ENCODE data around the gene TMEM170B.

Gene TMEM170B

DNA sequence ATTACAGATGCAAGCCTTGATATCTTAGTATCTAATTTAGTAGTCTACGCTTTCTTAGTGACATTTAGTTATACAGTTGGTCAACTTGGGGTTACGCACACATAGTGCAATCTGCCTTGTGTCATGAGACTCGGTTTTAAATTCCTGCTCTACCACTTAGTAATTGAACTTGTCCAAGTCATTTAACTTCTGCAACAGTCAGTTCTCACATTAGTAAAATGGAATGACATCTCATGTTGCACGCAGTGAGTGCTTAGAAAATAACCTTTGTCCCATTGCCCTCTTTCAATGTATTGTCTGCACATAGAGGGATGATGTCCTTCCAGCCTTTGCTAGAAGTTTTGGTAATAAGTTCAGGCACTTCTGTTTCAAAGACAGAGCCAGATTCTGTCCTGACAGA, 48.6 kb downstream of the TMEM170B start:
- no peak for DNase-seq (ENCODE audit: low spot score)

DNA sequence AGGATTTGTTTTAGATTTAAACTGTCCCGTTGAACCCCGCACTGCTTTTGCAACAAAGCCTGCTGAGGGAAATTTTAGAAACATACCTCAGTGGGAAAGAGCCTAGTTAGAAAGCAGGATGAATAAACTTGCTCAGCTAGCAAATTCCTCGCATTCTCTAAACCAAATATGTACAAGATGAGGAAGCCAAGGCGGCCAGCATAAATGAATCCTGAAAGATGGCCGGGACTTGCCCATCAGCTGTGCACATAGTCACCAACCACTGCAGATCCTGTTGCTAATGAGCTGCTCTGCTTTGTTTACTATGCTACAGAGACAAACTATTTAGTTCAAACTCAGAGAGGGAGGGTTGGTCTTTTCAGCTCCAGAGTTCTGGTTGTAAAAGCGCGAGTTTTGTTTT, 49.0 kb downstream of the TMEM170B start:
- peak; percentile 75 for DNase-seq (ENCODE audit: low spot score)

DNA sequence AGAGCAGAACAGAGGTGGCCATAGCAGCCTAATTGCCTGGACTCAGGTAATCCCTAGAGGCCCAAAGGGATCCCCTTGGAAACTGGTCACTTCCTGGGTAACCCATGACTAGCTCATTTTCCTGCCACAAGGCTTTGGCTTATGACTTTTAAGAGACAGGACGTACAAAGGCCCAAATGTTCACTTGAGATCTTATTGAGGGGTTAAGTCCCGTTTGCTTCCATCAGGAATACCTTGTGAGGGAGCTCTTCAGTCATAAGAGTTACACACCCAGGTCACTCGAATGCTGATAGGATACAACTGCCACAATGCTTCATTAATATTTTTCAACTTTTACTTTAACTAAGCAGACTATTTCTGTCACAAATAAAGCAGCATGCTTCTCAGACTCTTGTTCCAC, 51.7 kb downstream of the TMEM170B start:
- no peak for DNase-seq (ENCODE audit: low spot score)

DNA sequence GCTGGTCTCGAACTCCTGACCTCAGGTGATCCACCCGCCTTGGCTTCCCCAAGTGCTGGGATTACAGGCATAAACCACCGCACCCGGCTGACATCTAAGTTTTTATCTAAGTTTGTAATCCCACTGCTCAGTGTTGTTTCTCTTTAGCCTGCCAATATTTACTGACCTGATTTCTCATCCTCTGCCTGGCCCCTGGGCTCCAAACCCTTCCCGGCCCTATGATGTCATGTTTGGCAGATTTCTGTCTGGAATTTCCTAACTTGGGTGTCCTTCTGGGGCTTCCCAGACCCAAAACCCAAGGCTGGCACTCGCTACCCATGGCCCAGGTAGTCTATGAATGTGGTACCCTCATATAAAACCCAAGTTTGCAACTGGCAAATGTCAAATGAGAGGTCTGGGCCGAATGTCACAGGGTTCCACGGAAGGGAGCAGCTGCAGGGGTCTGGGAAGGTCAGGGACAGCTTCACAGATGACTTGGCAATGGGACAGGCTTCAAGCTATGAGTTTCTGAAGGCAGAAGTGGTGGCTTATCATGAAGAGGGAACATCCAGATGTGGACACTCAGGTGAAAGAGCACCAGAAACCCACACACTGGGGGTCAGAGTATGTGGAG, 54.9 kb downstream of the TMEM170B start:
- no peak for DNase-seq (ENCODE audit: low spot score)

DNA sequence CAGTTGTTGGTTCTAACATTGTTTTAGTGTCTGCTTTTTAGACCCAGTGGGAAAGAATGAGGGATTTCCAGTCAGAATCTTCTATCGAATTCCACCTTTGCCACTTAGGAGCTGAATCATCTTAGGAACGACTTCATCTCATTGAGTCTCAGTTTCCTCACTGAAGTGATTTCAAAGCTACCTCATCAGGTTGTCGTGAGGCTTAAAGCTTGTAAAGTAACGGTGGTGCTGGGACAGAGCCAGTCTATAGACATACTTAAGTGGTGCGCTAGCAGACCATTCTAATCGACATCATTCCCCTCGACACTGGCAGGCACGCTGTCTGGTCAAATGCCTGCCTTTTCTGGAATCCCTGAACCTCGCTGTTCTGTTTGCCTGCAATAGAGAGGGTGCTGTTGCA, 55.5 kb downstream of the TMEM170B start:
- no peak for DNase-seq (ENCODE audit: low spot score)

DNA sequence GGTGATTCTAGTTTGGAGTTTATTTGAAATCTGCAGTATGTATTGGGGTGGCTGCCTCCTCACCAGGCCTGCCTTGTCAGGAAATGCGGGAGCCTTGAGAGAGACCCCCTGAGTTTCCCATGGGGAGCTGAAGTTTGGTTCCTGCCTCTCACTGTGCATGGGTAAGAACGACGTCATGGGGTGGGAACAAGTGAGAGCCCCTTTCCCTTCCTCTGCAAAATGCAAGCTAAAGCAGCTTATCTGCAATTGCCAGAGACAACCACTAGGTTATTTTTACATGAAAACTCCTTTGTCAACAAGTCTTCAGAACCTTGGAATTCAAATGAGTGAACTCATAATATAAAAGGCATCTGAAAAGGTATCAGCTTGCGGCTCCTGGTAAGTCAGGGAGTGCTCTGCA, 58.4 kb downstream of the TMEM170B start:
- DNase-seq (ENCODE audit: low spot score) = no peak

DNA sequence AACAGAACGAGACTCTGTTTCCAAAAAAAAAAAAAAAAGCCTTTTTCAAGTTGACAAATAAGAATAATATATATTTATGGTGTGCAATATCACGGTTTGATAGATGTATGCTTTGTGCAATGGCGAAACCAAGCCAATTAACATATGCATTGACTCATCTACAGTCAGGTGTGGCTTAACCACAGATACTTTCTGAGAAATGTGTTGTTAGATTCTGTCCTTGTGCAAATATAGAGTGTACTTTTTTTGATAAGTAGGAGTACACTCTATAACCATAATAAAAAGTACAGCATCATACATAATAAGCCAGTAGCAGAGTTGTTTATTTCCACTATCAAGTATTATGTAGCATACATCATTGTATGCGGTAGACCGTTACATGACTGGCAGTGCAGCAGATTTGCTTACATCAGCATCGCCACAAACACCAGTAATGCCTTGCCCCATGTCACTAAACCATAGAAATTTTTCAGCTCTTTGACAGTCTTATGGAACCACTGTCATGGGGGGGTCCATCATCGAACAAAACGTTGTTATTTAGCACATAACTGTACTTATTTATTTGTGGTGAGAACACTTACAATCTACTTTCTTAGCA, 59.2 kb downstream of the TMEM170B start:
- no peak for DNase-seq (ENCODE audit: low spot score)

DNA sequence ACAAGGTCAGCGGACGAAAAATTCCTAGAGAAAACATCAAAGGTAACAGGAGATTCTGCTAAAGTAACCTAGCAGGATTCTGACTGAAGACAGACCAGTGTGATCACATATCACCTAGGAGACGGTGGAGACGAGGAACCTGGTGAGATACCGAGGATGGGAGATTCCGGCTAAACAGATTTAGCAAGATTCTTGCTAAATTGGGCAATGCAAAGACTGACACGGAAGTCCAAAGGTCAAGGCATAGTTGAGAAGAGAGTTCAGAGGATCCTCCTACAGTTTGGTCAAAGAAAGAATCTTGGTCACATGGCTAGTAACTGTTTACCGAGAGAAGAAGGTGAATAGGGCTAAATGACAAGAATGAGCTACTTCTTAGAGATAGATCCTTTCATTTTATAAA, 61.1 kb downstream of the TMEM170B start:
- DNase-seq (ENCODE audit: low spot score) = no peak

DNA sequence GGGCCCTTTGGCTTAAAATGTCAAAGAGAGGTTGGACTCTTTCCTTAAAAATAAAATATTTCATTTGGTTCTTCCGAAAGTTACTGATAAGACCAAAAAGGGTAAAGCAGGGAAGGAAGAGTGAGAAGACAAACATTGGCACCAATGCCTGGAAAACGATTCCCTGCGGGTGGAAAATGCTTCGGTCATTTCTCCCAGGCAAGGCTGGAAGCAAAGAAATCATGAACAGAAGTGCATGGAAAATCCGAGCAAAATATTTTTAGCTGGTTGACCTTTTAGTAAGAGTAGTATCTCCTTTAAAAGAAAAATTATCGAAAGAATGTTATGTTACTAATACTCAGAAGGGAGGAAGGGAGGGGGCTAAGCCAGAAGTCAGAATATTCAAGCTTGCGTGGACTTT, 62.7 kb downstream of the TMEM170B start:
- DNase-seq (ENCODE audit: low spot score) = no peak

DNA sequence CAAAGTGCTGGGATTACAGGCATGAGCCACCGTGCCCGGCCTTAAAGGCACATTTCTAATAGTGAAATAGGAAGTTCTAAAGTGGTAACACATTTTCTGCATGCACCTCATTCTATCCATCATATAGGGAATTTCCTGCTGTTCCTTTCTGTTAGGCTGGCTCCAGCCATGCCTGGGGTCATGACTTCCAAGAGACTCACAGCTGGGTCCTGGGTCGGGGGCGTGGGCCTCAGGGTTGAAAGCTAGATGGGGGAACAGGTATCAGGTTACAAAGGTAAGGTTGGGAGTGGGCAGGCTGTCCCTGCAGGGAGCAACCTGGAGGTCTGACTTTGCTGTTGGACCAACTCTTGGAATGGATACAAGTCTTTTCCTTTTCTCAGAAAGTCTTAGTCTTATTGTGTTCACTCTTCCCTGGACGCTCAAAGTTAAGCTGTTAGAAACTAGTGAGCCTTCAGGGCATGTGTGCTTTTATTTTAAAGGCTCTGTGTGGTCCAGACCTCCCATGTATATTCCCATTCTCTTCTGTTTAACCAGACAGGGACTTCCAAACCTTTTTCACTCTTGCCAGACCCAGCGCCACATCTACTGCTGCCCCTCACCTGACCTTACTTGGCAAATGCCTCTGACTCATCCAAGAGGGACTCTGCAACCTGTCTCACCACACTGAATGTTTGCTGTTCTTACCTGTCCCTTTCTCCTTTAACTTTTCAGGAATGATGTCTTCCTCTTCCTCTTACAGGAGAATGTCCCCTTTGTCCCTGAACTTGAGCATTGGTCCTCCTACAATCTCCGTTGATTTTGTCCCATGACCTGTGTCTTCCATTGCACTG, 64.4 kb downstream of the TMEM170B start:
- no peak for DNase-seq (ENCODE audit: low spot score)

DNA sequence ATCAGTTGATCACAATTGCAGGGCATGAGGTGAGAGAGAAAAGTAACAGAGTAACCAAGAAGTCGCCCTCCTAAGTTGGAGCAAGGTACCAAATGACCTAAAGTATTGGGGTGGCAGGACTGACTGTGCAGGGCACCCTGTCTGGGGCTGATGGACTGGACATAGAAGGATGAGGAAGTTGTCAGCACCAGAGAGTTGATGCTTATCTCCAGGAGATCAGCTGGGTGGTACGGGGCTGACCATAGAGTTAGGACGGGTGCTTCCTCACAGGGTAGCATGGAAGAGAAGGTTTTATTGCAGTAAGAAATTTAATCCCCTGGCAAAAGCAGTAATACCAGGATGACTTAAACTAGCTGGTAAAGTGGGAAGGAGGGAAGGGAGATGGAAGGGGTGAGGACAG, 66.7 kb downstream of the TMEM170B start:
- DNase-seq (ENCODE audit: low spot score) = no peak

DNA sequence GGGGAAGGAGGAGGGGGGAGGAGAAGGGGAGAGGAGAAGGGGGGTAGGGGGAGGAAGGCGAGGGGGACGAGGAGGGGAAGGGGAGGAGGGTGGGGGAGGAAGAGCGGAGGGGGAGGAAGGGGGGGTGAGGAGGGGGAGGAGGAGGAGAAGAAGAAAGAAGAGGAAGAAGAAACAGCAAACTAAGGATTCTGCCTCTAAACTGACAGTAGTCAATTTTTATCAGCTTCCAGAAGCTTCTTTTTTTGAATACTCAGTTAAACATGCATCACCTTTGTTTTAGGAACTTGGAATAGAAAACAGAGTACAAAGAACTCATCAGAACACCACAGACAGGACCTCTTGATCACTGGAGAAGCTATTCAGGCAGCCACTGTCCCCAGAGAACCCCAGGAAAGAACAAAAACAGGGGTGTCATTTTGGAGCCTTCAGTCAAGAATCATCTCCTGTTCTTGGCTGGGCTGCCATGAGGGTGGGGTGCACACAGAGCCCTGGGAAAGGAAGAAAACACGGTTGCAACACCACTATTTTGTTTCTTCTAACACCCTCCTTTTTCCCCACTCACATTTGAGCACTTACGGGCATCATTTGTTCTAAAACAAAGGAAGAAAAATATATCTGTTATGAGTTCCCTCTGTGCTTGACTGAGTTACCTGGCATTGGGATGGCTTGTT, 67.4 kb downstream of the TMEM170B start:
- no peak for DNase-seq (ENCODE audit: low spot score)

DNA sequence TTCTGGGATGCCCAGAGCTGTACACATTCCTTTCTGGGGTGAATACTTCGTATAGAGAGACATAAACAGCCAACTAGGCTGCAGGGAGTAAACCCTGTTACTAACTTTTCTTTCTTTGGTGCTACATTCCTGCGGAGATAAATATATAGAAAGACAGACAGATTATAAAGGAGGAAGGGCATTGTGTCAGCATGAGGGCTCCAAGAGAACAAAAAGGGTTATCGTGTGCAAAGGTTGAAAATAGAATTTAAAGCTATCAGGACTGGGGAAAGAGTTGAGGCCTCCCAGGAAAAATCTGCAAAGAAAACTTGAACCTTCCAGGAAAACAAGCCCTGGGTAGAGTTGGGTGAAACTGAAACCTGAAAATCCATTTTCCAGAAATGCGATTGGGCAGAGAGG, 68.0 kb downstream of the TMEM170B start:
- DNase-seq (ENCODE audit: low spot score) = no peak

DNA sequence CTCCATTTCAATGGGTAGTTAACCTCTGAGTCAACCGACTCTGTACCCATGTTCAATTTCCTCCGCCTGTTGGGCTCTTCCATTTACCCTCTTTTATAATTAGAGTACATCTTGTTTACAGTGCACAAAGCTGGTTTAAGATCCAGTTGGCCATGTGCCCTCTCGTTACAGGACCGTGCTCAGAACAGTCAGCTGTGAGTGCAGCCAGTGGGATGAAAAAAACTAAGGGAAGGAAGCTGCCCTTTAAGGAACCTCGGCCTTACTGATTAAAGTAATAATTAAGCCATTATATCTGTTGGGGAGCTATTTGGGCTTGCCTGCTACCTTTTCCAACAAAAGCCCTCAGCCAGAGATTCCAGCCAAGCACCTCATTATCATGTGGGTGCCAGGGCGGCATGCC, 68.8 kb downstream of the TMEM170B start:
- no peak for DNase-seq (ENCODE audit: low spot score)

DNA sequence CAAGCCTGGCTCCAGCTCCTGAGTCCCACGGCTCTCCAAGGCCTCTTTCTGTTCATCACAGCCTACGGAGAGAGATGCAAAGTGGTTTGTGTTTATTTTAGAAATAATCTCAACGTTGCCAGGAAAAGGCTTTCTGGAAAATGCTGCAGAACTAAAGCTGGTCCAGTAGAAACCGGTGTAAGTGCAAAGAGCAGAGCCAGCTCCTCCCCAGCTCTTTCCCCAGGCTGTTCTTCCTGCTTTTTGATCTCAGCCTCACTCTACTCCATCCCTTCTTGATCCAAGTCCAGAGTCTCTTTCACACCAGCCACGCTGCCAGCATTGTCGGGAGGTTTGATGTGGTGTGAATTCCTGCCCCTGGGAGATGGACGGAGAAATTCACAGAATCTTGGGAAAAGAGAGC, 69.8 kb downstream of the TMEM170B start:
- DNase-seq (ENCODE audit: low spot score) = no peak

DNA sequence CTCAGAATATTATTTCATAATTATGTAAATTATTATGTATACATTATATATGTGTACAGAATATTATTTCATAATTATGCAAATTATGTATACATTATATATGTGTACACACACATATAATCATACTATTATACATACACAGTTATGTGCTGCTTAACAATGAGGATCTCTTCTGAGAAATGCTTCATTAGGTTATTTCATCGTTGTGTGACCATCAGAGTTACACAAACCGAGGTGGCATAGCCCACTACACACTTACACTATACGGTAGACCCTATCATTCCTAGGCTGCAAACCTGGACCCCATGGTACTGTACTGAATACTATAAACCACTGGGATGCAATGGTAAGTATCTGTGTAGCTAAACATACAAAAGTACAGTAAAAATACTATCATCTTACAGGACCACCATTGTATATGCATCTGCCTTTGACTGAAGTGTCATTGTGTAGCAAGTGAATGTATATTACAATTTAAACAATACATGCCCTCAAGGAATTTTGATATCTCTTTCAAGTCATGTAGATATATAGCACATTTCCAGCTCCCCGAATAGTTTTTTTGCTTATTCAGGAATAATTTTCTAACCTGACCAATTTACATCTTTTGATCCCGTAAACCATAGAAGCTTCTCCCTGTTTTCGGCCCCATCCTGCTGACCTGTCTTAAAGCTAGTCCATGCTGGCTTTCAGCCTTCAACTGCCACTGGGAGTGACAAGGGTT, 71.2 kb downstream of the TMEM170B start:
- DNase-seq (ENCODE audit: low spot score) = no peak

DNA sequence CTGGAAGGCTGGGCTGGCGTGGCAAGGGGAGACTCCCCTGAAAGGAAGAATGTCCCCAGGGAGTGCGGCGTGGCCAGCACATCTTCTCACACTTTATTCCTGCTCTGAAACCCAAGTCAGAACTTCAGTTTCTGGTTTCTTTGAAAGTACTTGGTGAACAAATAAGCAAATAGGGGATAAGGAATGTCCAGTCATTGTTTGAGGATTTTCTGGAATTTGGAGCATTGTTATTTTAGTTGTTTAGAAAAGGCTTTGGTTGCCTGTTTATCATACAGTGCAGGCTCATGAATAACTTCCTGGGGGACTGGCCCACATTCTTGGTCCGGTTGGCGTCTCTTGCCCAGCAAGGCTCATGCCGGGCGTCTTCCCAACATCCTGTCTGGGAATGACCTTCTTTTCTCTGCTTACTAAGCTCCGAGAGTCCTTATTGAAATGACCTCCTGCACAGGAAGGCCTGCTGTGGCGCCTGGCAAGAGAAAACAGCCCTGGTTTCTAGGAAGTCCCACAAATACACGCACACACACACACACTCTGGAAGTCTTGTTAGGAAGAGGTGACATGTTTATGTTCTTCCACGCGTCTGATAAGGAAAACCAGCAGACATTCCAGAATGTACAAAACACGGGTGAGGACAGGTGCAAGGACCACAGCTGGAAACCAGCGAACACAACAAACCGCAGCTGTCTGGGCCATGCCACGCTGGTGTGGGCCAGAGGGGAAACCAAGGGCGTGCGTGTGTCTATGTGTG, 71.9 kb downstream of the TMEM170B start:
- DNase-seq (ENCODE audit: low spot score) = peak; percentile 75

DNA sequence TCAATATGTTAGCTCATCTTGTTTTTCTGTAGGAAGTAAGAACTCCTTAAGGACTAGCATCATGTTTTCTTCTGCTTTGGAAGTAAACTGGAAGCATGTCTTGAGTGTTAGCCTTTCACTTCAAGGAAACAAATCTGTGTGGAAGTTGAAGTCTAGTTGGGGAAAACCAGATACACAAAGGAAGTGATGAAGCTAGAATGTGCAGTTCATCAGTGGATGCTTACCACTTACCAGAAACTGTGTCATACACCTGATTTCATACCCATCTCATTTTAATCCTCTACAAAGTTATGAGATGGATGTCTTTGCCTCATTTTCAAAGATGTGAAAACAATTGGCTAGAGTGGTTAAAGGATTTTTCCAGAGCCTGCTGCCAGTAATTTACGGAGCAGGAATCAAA, 75.8 kb downstream of the TMEM170B start:
- DNase-seq (ENCODE audit: low spot score) = no peak

DNA sequence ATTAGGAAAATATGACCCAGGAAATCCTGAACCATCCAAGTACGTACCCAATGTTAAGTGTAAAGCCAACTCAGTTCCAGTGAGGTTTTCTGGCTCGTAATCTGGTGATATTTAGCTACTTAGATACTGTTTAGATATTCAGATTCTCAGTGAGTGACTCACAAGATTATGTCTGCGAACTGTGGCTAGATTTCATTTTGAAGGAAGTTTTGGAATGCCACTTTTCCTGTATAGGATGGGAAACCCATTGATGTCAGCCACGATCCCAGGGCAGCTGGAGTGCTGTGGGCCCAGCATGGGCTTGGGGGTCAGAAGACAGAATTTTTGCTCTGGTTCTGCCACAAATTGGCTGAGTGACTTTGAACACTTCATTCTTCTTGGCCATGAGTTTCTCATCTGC, 76.3 kb downstream of the TMEM170B start:
- DNase-seq (ENCODE audit: low spot score) = peak; percentile 46

DNA sequence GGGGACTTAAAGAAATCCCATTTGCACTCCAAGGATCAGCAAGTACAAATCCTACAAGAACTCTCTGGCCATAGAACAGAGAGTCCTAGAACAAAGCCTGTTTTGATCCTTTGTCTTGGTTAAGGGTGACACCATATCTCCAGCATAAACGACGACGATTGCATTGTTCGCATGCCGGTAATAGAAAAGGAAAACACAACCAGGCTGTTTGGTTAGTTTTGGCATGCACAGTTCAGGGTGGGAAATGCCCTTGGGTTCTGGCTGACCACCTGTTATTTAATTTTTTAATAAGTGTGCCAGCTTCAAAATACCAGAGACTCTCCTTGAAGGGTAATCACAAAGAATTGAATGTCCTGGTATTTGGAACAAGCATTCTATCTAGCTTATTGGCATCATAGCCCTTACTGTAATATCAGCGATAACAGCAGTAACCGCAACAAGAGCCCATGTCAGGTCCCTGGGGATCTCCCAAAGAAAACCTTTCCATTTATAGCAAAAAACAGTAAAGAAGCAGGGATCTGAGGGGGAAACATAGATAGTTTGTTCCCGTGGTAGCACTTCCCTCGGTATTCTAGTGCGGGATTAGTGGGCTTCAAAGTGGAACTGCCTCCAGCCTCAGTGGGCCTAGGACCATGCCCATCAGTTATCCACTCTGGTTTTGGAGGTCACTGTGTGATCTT, 77.1 kb downstream of the TMEM170B start:
- no peak for DNase-seq (ENCODE audit: low spot score)

DNA sequence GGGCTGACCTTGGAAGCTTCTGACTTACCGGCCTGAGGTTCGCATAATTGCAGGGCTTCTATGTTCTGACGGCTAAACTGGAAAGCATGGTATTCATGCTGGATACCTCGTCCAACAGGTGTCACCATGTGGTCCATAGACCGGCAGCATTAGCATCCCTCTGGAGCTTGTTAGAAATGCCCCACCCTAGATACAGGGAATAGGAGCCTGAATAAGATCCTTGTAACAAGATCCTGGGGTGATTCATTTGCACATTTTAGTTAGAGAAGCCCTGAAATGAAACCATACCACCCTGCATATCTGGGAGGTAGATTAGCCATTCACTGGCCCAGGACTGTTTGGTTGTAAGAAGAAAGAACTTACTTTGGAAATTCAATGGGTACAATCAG, 77.7 kb downstream of the TMEM170B start:
- DNase-seq (ENCODE audit: low spot score) = no peak
